ENCODE data around the gene MVB12B.

MVB12B gene

GRCh38 chr9:126388964-126389708 is 62.5 kb downstream of the MVB12B start:
- no peak for DNase-seq

- DNase-seq, result no peak
Observed at GRCh38 chr9:126389992-126390391, 63.4 kb downstream of the MVB12B start.

DNA sequence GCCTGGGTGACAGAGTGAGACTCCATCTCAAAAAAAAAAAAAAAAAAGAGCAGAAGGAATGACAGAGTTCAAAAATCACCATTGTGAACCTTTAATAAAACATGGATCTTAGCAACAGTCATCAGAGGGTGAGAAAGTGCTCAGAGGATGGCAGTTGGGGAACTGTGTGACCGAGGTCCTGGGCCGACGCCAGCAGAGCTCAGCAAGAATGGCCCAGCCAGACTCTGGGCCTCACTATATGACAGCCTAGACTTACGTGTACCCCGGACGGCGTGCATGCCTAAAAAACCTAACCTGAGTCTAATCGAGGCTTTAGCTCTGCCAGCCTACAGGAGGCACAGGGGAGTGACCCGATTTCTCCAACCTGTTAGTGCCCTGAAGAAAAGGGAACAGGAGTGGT is 64.3 kb downstream of the MVB12B start:
- DNase-seq, result no peak

GRCh38 chr9:126391713-126392661 is 65.4 kb downstream of the MVB12B start:
- no peak for DNase-seq

DNA sequence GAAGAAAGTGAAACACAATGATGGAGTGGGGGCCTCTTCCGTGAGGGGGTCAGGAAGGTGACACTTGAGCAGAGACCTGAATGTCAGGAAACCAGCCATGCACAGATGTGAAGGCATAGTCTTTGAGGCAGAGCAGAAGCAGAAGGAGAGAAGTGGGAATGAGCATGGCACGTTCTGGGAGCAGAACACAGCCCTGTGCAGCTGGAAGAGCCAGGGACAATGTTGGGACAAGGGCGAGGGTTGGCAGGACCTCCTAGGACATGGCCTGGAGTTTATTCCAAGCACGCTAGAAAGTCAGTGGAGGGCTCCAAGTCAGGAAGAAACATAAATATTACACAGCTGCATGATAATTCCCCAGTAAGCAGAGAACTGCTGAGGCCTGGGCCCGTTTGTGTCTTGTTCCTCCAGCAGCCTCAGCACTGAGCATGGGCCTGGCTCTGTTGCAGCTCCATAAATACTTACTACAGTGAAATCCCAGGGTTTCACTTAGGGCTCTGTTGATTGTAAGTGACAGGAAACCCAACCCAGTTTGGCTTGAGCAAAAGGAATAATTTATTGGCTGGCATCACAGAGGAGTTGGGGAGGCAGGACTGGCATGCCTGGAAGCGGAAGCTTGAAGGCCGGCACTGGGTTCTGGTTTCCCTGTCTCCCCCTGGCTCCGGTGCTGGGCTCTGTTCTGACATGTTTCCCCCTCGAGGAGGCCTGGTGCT is 66.2 kb downstream of the MVB12B start:
- no peak for DNase-seq

DNA sequence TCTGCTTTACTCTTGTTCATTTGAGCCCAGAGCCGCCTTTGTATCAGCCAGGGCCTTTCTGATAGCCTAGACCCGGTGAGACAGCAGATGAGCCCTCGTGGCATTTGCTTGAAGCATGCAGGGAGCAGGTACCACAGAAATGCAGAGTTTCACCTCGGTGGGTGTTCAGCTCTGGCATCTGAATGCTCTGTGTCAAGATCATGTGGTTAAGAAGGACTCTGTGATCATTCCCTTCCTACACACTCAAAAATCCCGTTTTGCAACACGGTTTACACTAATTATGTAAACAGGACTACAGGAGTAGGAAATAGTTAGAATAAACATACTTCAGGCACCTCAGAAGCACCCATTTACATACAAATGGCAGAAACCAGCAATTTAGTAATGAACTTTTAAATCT is 67.2 kb downstream of the MVB12B start:
- DNase-seq, result no peak

DNA sequence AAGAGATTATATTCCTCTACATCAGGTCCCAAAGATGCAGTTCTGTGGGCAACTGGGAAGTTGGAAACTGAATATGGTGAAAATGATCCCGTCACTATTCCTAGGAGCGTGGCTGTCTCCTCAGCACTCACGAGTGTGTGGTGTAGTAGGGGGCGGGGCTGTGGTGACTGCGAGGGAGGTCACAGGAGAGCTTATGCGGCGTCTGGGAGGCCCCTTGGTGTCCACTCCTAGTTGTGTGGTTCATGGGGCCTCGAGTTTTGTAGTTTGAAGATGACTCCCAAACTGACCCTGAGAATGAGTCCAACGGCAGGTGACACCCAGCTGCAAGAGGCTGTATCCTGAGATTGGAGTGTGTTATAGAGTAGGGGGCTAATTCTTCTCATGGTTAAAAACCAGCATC is 68.2 kb downstream of the MVB12B start:
- DNase-seq, result no peak

- peak; percentile 63 for DNase-seq
Observed at GRCh38 chr9:126395439-126396212, 69.0 kb downstream of the MVB12B start.

DNA sequence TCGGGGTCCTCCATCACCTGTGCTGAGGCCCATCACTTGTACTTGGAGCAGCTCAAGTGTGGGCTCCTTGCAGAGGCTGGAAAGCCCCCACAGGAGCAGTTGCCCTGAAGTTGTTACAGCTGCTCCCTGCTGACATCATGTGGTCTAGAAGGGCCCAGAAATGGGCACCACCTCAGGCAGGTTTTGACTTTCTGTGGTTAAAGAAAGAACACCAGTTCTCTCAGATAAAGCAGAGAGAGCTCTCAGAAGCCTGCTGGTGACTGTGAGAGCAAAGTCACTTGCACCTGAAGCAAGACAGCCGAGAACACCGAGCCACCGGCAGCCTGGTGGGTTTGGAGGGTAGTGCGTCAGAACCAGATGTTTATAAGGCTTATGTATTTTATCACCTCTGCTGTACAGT is 70.4 kb downstream of the MVB12B start:
- DNase-seq, result no peak

DNA sequence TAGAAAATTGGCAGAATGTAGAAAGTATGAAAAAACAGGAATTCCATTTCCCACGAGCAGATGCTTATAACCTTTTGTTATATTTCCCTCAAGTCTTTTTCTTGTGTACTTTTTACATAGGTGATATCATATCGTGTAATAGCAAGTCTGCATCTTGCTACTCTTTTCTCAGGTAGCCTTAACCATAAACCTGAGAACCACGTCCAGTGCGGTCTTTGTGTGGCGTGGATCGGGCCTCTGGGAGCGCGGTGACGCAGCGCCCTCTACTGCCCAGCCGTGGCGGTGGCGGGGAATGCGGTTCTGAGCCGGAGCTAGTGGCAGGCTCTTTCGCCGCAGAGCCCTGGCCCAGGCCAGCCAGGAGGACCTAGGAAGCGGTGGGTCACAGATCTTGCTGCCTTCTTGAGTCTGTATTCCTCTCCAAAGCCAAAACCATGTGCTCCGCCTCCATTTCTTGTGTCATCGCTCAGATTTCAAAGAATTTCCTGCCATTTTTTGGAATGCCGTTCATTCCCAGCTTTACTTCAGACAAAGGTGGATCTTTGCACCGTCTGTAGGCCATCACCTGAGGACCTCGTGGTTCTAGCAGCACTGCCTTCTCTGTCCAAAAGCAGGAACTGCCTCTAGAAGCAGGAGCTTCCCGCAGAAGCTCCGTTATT is 71.9 kb downstream of the MVB12B start:
- peak; percentile 41 for DNase-seq

DNA sequence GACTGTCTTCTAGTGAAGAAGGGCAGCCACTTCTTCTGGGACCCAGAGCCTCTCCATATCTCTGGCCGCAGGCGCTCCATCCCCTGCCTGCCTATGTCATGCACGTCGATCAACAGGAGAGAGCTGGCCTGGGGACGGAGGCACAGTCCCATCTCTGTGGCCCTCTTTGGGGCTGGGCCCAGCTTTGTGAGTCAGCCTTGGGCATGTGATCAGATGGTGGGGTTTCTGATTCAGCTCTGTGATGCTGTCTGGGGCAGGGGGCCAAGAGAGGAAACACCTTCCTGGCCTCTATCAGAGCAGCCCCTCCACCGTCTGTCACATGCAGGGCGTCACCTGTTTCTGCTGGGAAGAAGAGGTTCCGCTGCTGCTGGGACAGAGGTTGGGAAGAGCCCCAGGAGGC is 72.6 kb downstream of the MVB12B start:
- peak; percentile 28 for DNase-seq

DNA sequence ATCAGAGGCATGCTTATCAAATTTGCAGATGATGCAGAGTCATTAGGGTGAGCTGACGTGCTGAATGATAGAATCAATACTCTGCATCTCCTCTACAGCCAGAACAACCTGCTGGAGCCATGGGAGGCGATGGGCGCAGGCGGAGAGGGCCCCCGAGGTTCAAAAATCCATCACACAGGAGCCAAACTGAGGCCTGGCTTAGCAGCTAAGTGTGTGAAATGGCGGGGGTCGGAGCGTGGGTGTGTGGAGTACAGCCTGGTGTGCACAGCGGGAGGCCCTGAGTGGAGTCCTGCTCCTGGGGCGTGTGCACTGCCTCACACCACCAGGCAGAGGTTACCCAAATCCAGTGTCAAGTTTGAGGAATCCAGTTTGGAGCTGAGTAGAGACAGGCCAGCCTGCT is 73.2 kb downstream of the MVB12B start:
- DNase-seq, result no peak

DNA sequence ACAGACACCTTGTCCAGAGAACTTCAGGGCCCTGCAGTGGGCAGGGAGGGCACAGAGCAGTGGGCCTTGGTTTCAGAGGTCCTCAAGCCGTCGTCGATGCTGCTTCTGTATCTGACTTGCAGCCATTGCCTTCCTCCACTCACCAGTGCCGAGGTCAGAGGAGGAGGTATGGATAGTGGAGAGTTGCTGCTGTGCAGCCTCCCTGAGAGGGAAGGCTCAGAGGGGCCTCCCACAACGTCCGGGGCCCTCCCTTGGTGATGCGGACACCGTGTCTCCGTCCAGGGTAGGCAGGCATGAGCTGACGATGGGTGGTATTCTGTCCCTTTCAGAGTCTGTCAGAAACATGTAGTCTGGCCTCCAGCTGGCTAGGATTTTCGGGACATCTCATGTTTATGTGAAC is 73.9 kb downstream of the MVB12B start:
- DNase-seq, result no peak

DNA sequence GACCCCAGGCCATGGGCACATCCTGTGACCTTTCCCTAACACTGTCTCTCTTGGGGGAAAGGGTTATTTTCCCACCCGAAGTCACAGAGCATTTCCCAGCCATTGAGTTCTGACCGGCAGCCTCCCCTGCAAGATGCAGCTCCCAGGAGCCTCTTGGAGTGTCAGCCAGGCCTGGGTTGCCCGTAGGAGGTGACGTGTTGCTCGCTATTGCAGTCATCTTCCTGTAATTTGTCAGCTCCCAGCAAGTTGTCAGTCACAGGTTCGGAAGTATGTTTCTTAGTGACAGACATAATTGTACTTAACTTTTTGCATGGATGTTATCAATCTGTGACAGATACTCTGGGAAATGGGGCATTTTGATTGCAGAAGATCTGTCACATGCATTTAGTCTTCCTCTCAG is 74.5 kb downstream of the MVB12B start:
- DNase-seq, result no peak

DNA sequence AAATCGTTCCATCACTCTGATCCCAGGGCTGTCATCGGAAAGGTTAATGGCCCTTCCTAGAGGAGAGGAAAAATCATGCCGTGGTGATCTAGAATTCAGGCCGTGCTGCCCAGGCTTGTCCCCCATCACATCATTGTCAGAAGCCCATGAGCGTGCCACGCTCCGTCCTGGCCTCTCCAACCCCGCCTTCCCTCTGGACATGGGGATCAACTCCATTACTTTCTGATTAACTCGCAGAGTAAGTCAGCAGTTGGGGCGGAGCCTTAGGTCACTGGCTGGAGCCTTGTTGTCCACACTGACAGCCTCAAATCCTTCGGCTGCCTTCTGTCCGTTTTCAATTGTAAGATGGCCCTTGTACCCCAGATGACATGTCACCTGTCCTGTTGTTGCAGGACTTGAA is 75.0 kb downstream of the MVB12B start:
- no peak for DNase-seq

DNA sequence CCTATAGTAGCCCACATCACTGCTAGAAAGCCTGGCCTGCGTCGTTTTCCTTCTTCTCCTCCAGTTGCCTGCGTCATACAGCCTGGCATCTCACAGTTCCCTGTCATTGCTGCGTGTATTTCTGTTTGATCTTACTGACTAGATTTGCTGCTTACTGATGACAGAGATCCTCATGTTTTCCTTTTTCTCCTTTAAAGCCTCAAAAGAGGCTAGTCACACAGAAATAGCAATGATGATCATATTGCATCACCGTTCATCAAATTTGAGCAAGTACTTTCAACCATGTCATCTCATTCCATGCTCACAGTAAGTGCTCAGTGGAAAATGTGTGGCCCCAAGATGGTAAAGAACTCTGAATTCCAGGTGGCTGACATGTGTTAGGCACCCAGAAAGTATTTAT is 76.8 kb downstream of the MVB12B start:
- DNase-seq, result peak; percentile 68

GRCh38 chr9:126404459-126404858 is 77.8 kb downstream of the MVB12B start:
- DNase-seq, result no peak

DNA sequence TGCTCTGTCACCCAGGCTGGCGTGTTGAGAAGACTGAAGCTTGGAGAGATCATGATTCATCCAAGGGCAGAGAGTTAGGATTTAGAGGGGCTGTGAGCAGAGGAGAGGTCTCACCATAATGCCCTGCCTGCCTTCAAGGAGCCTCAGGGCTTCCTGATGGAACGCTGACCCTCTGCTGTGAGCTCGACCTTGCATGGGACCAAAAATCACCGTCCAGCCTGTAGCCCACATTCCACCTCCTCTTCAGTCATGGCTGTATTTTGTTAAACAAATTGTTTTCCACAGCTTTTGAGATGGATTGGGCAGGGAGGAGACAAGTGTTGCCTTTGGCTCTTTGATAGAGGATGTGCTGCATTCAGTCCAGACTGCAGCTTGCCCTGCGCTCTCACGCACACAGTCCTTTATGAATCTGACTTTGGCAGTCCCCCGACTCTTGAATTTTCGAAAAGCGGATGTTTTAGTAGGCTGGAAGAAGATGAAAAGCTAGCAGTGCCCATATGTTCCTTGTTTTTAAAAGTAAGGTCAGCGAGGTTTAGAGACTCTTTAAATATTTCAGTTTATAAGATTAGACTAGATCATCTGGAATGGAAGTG is 79.5 kb downstream of the MVB12B start:
- DNase-seq, result no peak

- peak; percentile 57 for DNase-seq
Observed at GRCh38 chr9:126407114-126407870, 80.7 kb downstream of the MVB12B start.

GRCh38 chr9:126408004-126408403 is 81.4 kb downstream of the MVB12B start:
- DNase-seq, result no peak

DNA sequence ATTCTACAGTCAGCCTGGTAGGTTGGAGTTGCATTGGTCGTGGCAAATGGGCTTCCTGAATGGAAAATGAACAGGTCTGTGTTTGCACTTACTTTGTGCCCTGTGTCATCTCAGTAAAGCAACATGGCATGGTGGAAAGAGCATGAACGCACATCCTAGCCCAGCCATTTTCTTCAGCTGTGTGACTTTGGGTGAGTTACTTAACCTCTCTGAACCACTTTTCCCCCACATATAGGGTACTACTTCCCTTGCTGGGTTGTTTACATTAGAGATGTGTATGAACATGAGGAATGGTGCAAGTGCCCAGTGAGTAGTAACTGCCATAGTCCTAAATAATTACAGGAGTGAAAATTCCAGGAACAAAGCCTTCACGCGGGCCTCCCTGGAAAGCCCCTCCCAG is 83.6 kb downstream of the MVB12B start:
- DNase-seq, result no peak

Data from fibroblast of skin of right quadriceps (primary cell).